Endothelial cell of umbilical vein (primary cell): ENCODE results near the gene NPDC1. TPM values are rescaled to one million over a fixed set of nuclear protein-coding genes. Genes with fewer than 3 reads are reported as not detected.

Source experiments
- BruUV-seq: library from RNA; stranded (reverse); fragments of 400-500 nt; replicated peaks from 2 replicates; lab custom pipeline; 2021; lab: Mats Ljungman, UMichigan
- CTCF ChIA-PET: fragments of 300-600, 350-600 bp; sonication (Branson Sonifier 250); formaldehyde crosslinking; loops from one replicate; lab custom pipeline; 2021; ENCODE audit warnings: antibody characterized with exemption, inconsistent platforms; lab: Charles Lee
- POLR2A ChIA-PET: fragments of 300-600, 350-600 bp; sonication (Branson Sonifier 250); formaldehyde crosslinking; loops from one replicate; lab custom pipeline; 2021; ENCODE audit warnings: antibody characterized with exemption, inconsistent platforms; lab: Charles Lee
- DNase-seq: peaks from one replicate; pipeline ENCODE4 v3.0.0-alpha.2; 2011; ENCODE audit warnings: low read depth, low spot score
- FAIRE-seq: peaks from 2 replicates; lab custom pipeline; 2011; peaks lifted over from hg19 to GRCh38; lab: Jason Lieb, UNC
- H2AFZ ChIP-seq: 2 replicates; pipeline ENCODE4 v1.6.0; 2012; ENCODE audit warnings: low read depth, low read length, control low read depth, inconsistent platforms
- H3K27ac ChIP-seq: 2 replicates; pipeline ENCODE4 v1.5.1; 2011; ENCODE audit warnings: low read depth, mild to moderate bottlenecking, control low read depth, low read length, moderate library complexity; ENCODE audit not compliant: insufficient read depth
- H3K27me3 ChIP-seq, 2 experiments: 2 replicates each; pipeline versions ENCODE4 v1.6.0 to v1.6.1; 2011; ENCODE audit warnings: low read length in 2 of 2, mixed read lengths in 1 of 2; ENCODE audit not compliant: control insufficient read depth in 2 of 2, insufficient read depth in 2 of 2
- H3K36me3 ChIP-seq, 2 experiments: 2 replicates in 1 of 2; 3 replicates in 1 of 2; pipeline ENCODE4 v1.5.1; 2011; ENCODE audit warnings: low read length in 2 of 2, mild to moderate bottlenecking in 1 of 2, moderate library complexity in 1 of 2; ENCODE audit not compliant: control insufficient read depth in 2 of 2, insufficient read depth in 2 of 2; ENCODE audit errors: extremely low read depth in 1 of 2
- H3K4me1 ChIP-seq: 3 replicates; pipeline ENCODE4 v1.5.1; 2011; ENCODE audit warnings: mild to moderate bottlenecking, low read length; ENCODE audit not compliant: control insufficient read depth, insufficient read depth; ENCODE audit errors: extremely low read depth
- H3K4me2 ChIP-seq: 2 replicates; pipeline ENCODE4 v1.6.1; 2011; ENCODE audit warnings: low read length, control low read depth, mixed read lengths; ENCODE audit not compliant: insufficient read depth
- H3K4me3 ChIP-seq, 3 experiments: fragments of 200-600 bp in 1 of 3; sonication (generic), shearing (Covaris generic) in 1 of 3; replicated peaks in 1 of 3; 2 replicates each; pipeline ENCODE4 v1.5.1; 2011 to 2016; ENCODE audit warnings: control low read depth in 3 of 3, low read length in 3 of 3, mild to moderate bottlenecking in 2 of 3, inconsistent platforms in 1 of 3, low read depth in 1 of 3, moderate library complexity in 1 of 3; ENCODE audit not compliant: insufficient read depth in 1 of 3
- H3K79me2 ChIP-seq: 2 replicates; pipeline ENCODE4 v1.6.0; 2012; ENCODE audit warnings: low read length, inconsistent platforms; ENCODE audit not compliant: control insufficient read depth, insufficient read depth
- H3K9ac ChIP-seq: replicated peaks from 2 replicates; pipeline ENCODE3; 2011; ENCODE audit warnings: low read length, control low read depth; ENCODE audit not compliant: insufficient read depth; ENCODE audit errors: extremely low read depth
- H3K9me1 ChIP-seq: replicated peaks from 3 replicates; pipeline ENCODE4 v1.6.0; 2011; ENCODE audit warnings: mild to moderate bottlenecking, low read length; ENCODE audit not compliant: control insufficient read depth, insufficient read depth; ENCODE audit errors: extremely low read depth
- H3K9me3 ChIP-seq: replicated peaks from 2 replicates; pipeline ENCODE4 v1.5.1; 2012; ENCODE audit warnings: low read length, inconsistent platforms; ENCODE audit not compliant: control insufficient read depth, insufficient read depth
- H4K20me1 ChIP-seq: replicated peaks from 2 replicates; pipeline ENCODE3; 2011; ENCODE audit warnings: mild to moderate bottlenecking, low read length; ENCODE audit not compliant: control insufficient read depth, insufficient read depth; ENCODE audit errors: extremely low read depth
- CTCF ChIP-seq, 2 donors: IDR thresholded peaks; 1 replicate in 1 of 2; 2 replicates in 1 of 2; pipeline ENCODE4 v1.5.1; 2011; ENCODE audit warnings: low read length in 2 of 2, mild to moderate bottlenecking in 2 of 2, moderate library complexity in 2 of 2, control low read depth in 1 of 2, inconsistent platforms in 1 of 2, low read depth in 1 of 2; ENCODE audit not compliant: insufficient read depth in 1 of 2; ENCODE audit errors: extremely low read depth in 1 of 2
- EZH2 ChIP-seq: IDR thresholded peaks from 2 replicates; pipeline ENCODE4 v1.6.1; 2012; ENCODE audit warnings: borderline replicate concordance, low read depth, mild to moderate bottlenecking, moderate library complexity, low read length, inconsistent platforms; ENCODE audit not compliant: severe bottlenecking
- FOS ChIP-seq: IDR thresholded peaks from 2 replicates; pipeline ENCODE4 v1.6.1; 2011; ENCODE audit warnings: mild to moderate bottlenecking, low read length, moderate library complexity, borderline replicate concordance; ENCODE audit not compliant: insufficient read depth
- GATA2 ChIP-seq: IDR thresholded peaks from 2 replicates; pipeline ENCODE4 v1.7.0; 2011; ENCODE audit warnings: low read depth, mild to moderate bottlenecking, moderate library complexity, mixed read lengths, low read length; ENCODE audit not compliant: insufficient read length, insufficient read depth
- JUN ChIP-seq: IDR thresholded peaks from 2 replicates; pipeline ENCODE4 v1.6.1; 2011; ENCODE audit warnings: borderline replicate concordance, low read depth; ENCODE audit not compliant: insufficient read length, insufficient read depth
- MAX ChIP-seq: IDR thresholded peaks from 2 replicates; pipeline ENCODE4 v1.6.1; 2011; ENCODE audit not compliant: insufficient read depth, insufficient read length
- MYC ChIP-seq: IDR thresholded peaks from one replicate; pipeline ENCODE4 v1.6.1; 2011; ENCODE audit warnings: mild to moderate bottlenecking, low read depth, low read length
- POLR2A ChIP-seq: IDR thresholded peaks from 2 replicates; pipeline ENCODE4 v1.6.1; 2012; ENCODE audit warnings: low read depth, mild to moderate bottlenecking, control low read depth, low read length
- POLR2AphosphoS5 ChIP-seq: IDR thresholded peaks from 2 replicates; pipeline ENCODE4 v1.6.1; 2012; ENCODE audit warnings: low read depth, mild to moderate bottlenecking, control low read depth, low read length, moderate library complexity; ENCODE audit not compliant: insufficient read depth
- dilution Hi-C: fragments of 300-500 bp; cut with MboI; formaldehyde crosslinking; loops from one replicate; pipeline ENCODE4 v1.15.0; 2019; ENCODE audit warnings: low sequenced_read_pairs; ENCODE audit not compliant: extremely low pct_ligation_motif_present
- intact Hi-C: fragments of 100-400 bp; cut with micrococcal nuclease; formaldehyde crosslinking; loops from one replicate; pipeline ENCODE4 v1.10.0; 2022
- polyA plus RNA-seq, 4 experiments: library from polyadenylated mRNA; depleted of rRNA in 3 of 4; stranded (reverse) in 3 of 4; unstranded in 1 of 4; fragments of >200 nt; gene quantifications; 2 replicates each; pipeline versions ENCODE4 v1.2.1 to v1.2.3, GENCODE V29; 2011 to 2012; ENCODE audit warnings: missing spikeins in 1 of 4
- total RNA-seq: library from RNA; stranded (reverse); gene quantifications from 2 replicates; pipeline ENCODE4 v1.2.3, GENCODE V29; 2021

Gene NPDC1
- total and polyA plus RNA-seq, 2 donors (not counting 3 experiments of a cell fraction or from before 2014, with no cell fraction given) = 115 to 181 TPM

GRCh38 chr9:137062384-137062783 is 16.4 kb upstream of the NPDC1 start:
- CTCF ChIA-PET = interaction anchor here (2.3 kb wide), 1 partner anchor 33 kb away, joined by 16 read pairs; no protein-coding TSS in a partner anchor
- H3K9me1 ChIP-seq = no peaks in the 10 kb centered on the region
- H3K27me3 ChIP-seq = no peaks in the 10 kb centered on the region
- H3K27ac ChIP-seq = no peak overlapping the region
- H4K20me1 ChIP-seq = no peaks in the 10 kb centered on the region
- TF ChIP-seq POLR2A = no peak
- TF ChIP-seq FOS = no peak
- TF ChIP-seq MYC = no peak
- no peak for TF ChIP-seq JUN
- no peak for TF ChIP-seq MAX
- no peak for TF ChIP-seq CTCF (IDR thresholded peaks at IDR 0.05; ENCODE audit: extremely low read depth in 1 of 2, insufficient read depth in 1 of 2, low read depth in 1 of 2, low read length in 2 of 2)
- TF ChIP-seq EZH2 = no peak
- TF ChIP-seq GATA2 = no peak
- no peak for TF ChIP-seq POLR2AphosphoS5
- FAIRE-seq = peak; percentile 12
- H3K9me3 ChIP-seq = no peaks in the 10 kb centered on the region
- H3K79me2 ChIP-seq = no peaks in the 10 kb centered on the region
- no peak overlapping the region for H3K4me2 ChIP-seq
- no peak overlapping the region for H2AFZ ChIP-seq
- TSS peak; percentile 81 for BruUV-seq
- intact Hi-C loops (no loop called here), dilution Hi-C loops (no loop called here)
- no peak overlapping the region for H3K9ac ChIP-seq
- no peaks in the 10 kb centered on the region for H3K36me3 ChIP-seq
- no peak overlapping the region for H3K4me3 ChIP-seq
- H3K4me1 ChIP-seq = no peaks in the 10 kb centered on the region
- POLR2A ChIA-PET = no interaction called here
- no peak for DNase-seq
